ENCODE results near the gene UTS2R. TPM values are rescaled to one million over a fixed set of nuclear protein-coding genes. Genes with fewer than 3 reads are reported as not detected.

Gene UTS2R
- total RNA-seq, 1 donor from 2014 or later = 1.4 TPM

GRCh38 chr17:82390015-82390859 lies 18.7 kb downstream of the UTS2R start:
- intact Hi-C loops (cut with micrococcal nuclease) = no loop called here
- Histone ChIP-seq H3K36me3 (peaks cover 32% of the 10 kb centered on the region), H3K4me3 (no peak overlapping the region), H3K27ac (replicated peaks) (no peak overlapping the region), H3K27me3 (ENCODE audit: low read depth) (peaks cover 21% of the 10 kb centered on the region), H3K9me3 (replicated peaks) (no peaks in the 10 kb centered on the region), H3K4me1 (peaks cover 25% of the 10 kb centered on the region)
- no peak for TF ChIP-seq CTCF (IDR thresholded peaks at IDR 0.05; ENCODE audit: borderline replicate concordance)
- DNase-seq = no peak

- intact Hi-C loops (cut with micrococcal nuclease) = no loop called here
- peaks cover 14% of the 10 kb centered on the region for H3K27me3 ChIP-seq (ENCODE audit: low read depth)
- no peak for DNase-seq
- H3K27ac ChIP-seq (replicated peaks) = no peak overlapping the region
- H3K9me3 ChIP-seq (replicated peaks) = no peaks in the 10 kb centered on the region
- TF ChIP-seq CTCF (IDR thresholded peaks at IDR 0.05; ENCODE audit: borderline replicate concordance) = no peak
- H3K36me3 ChIP-seq = peaks cover 32% of the 10 kb centered on the region
- H3K4me1 ChIP-seq = peaks cover 18% of the 10 kb centered on the region
- no peak overlapping the region for H3K4me3 ChIP-seq
These were observed 19.4 kb downstream of the UTS2R start for GRCh38 chr17:82390860-82391435.

GRCh38 chr17:82391496-82392066 lies 20.0 kb downstream of the UTS2R start:
- peaks cover 32% of the 10 kb centered on the region for H3K36me3 ChIP-seq
- no peak for TF ChIP-seq CTCF (IDR thresholded peaks at IDR 0.05; ENCODE audit: borderline replicate concordance)
- intact Hi-C loops (cut with micrococcal nuclease) = no loop called here
- H3K27ac ChIP-seq (replicated peaks) = no peak overlapping the region
- H3K4me1 ChIP-seq = peaks cover 11% of the 10 kb centered on the region
- H3K9me3 ChIP-seq (replicated peaks) = no peaks in the 10 kb centered on the region
- no peak overlapping the region for H3K4me3 ChIP-seq
- DNase-seq = no peak
- peaks cover 8% of the 10 kb centered on the region for H3K27me3 ChIP-seq (ENCODE audit: low read depth)

GRCh38 chr17:82392209-82392920 lies 20.8 kb downstream of the UTS2R start:
- DNase-seq = no peak
- H3K4me1 ChIP-seq = peaks cover 6% of the 10 kb centered on the region
- peaks cover under 1% of the 10 kb centered on the region for H3K27me3 ChIP-seq (ENCODE audit: low read depth)
- no peak for TF ChIP-seq CTCF (IDR thresholded peaks at IDR 0.05; ENCODE audit: borderline replicate concordance)
- H3K36me3 ChIP-seq = peaks cover 32% of the 10 kb centered on the region
- H3K9me3 ChIP-seq (replicated peaks) = no peaks in the 10 kb centered on the region
- intact Hi-C loops (cut with micrococcal nuclease) = no loop called here
- no peak overlapping the region for H3K27ac ChIP-seq (replicated peaks)
- no peak overlapping the region for H3K4me3 ChIP-seq

- no peak for TF ChIP-seq CTCF (IDR thresholded peaks at IDR 0.05; ENCODE audit: borderline replicate concordance)
- Histone ChIP-seq H3K4me1 (peaks cover 9% of the 10 kb centered on the region), H3K27me3 (ENCODE audit: low read depth) (no peaks in the 10 kb centered on the region), H3K4me3 (no peak overlapping the region), H3K27ac (replicated peaks) (no peak overlapping the region), H3K36me3 (peaks cover 32% of the 10 kb centered on the region), H3K9me3 (replicated peaks) (no peaks in the 10 kb centered on the region)
- intact Hi-C loops (cut with micrococcal nuclease) = no loop called here
- DNase-seq = no peak
These were observed 21.4 kb downstream of the UTS2R start for GRCh38 chr17:82392941-82393340.
